ENCODE results near the gene TAF4. TPM values are rescaled to one million over a fixed set of nuclear protein-coding genes. Genes with fewer than 3 reads are reported as not detected.
A peak's percentile ranks its signal among the peaks of the same experiment; 100 is the strongest.
"Not testable (repeated sequence)": the region's sequence is repeated elsewhere in the genome, so short reads cannot be mapped to it uniquely, and the experiment has no call there.

TAF4 gene
- total and polyA plus RNA-seq, 7 donors, result 3.6 to 13.3 (median 8.9) TPM

- Histone ChIP-seq H3K36me3 (no peaks in the 10 kb centered on the region), H3K27ac (no peak overlapping the region), H3K4me1 (no peaks in the 10 kb centered on the region), H3K4me3 (no peak overlapping the region), H3K27me3 (peaks cover 5 to 12% (median 10%) of the 10 kb centered on the region in 3 donors), H3K9me3 (no peaks in the 10 kb centered on the region)
- 49 to 69% methylated on average over 7 of the region's 7 CpGs for WGBS, 2 donors
- peak; percentile 38 for DNase-seq
- intact Hi-C loops (cut with DNase I), result no loop called here
- TF ChIP-seq CTCF (IDR thresholded peaks at IDR 0.05) (no peak), EP300 (IDR thresholded peaks at IDR 0.05) (no peak)
Observed at GRCh38 chr20:61950641-61951071, 115.0 kb downstream of the TAF4 start.

GRCh38 chr20:61949714-61950640 lies 115.7 kb downstream of the TAF4 start:
- intact Hi-C loops (cut with DNase I), result no loop called here
- WGBS, 2 donors, result 80 to 82% methylated on average over 21 of the region's 21 CpGs
- DNase-seq, result peak; percentile 60
- Histone ChIP-seq H3K27me3 (peaks cover 5 to 12% (median 10%) of the 10 kb centered on the region in 3 donors), H3K27ac (no peak overlapping the region), H3K4me1 (no peaks in the 10 kb centered on the region), H3K9me3 (no peaks in the 10 kb centered on the region), H3K4me3 (no peak overlapping the region), H3K36me3 (no peaks in the 10 kb centered on the region)
- no peak for TF ChIP-seq EP300 (IDR thresholded peaks at IDR 0.05)
- no peak for TF ChIP-seq CTCF (IDR thresholded peaks at IDR 0.05)
- no peak for TF ChIP-seq POLR2A (IDR thresholded peaks at IDR 0.05)
- no peak for TF ChIP-seq POLR2AphosphoS5 (IDR thresholded peaks at IDR 0.05)

GRCh38 chr20:61949363-61949713 lies 116.3 kb downstream of the TAF4 start:
- Histone ChIP-seq H3K9me3 (no peaks in the 10 kb centered on the region), H3K4me1 (no peaks in the 10 kb centered on the region), H3K36me3 (no peaks in the 10 kb centered on the region), H3K27me3 (peaks cover 5 to 12% (median 10%) of the 10 kb centered on the region in 3 donors), H3K4me3 (no peak overlapping the region), H3K27ac (no peak overlapping the region)
- DNase-seq, result peak; percentile 35
- intact Hi-C loops (cut with DNase I), result no loop called here
- no peak for TF ChIP-seq EP300 (IDR thresholded peaks at IDR 0.05)
- TF ChIP-seq POLR2A (IDR thresholded peaks at IDR 0.05), result no peak
- no peak for TF ChIP-seq CTCF (IDR thresholded peaks at IDR 0.05)
- no peak for TF ChIP-seq POLR2AphosphoS5 (IDR thresholded peaks at IDR 0.05)
- WGBS, 2 donors, result 89 to 90% methylated on average over 7 of the region's 7 CpGs

- WGBS, 2 donors, result 87 to 88% methylated on average over 22 of the region's 22 CpGs
- H3K4me1 ChIP-seq, result no peaks in the 10 kb centered on the region
- H3K27me3 ChIP-seq, result peaks cover 5 to 12% (median 10%) of the 10 kb centered on the region in 3 donors
- H3K27ac ChIP-seq, result no peak overlapping the region
- TF ChIP-seq CTCF (IDR thresholded peaks at IDR 0.05) (no peak), POLR2A (IDR thresholded peaks at IDR 0.05) (no peak), POLR2AphosphoS5 (IDR thresholded peaks at IDR 0.05) (no peak), EP300 (IDR thresholded peaks at IDR 0.05) (no peak)
- DNase-seq, result peak; percentile 17
- H3K4me3 ChIP-seq, result no peak overlapping the region
- intact Hi-C loops (cut with DNase I), result no loop called here
- no peaks in the 10 kb centered on the region for H3K9me3 ChIP-seq
- no peaks in the 10 kb centered on the region for H3K36me3 ChIP-seq
Observed at GRCh38 chr20:61948586-61949362, 116.9 kb downstream of the TAF4 start.

- H3K27ac ChIP-seq; H3K9me3 ChIP-seq; intact Hi-C loops (cut with DNase I); H3K36me3 ChIP-seq; H3K4me3 ChIP-seq; H3K4me1 ChIP-seq: not testable (repeated sequence)
- WGBS, 2 donors, result 87 to 88% methylated on average over 25 to 28 of the region's 28 CpGs
- DNase-seq, result peak; percentile 33
- H3K27me3 ChIP-seq, result peaks cover 5 to 12% (median 10%) of the 10 kb centered on the region in 3 donors
Observed at GRCh38 chr20:61948056-61948455, 117.6 kb downstream of the TAF4 start.

- H3K4me1 ChIP-seq; H3K9me3 ChIP-seq; H3K36me3 ChIP-seq; intact Hi-C loops (cut with DNase I); H3K27ac ChIP-seq; H3K27me3 ChIP-seq; DNase-seq; H3K4me3 ChIP-seq: not testable (repeated sequence)
- WGBS, 2 donors, result 74 to 76% methylated on average over 21 of the region's 29 CpGs
Observed at GRCh38 chr20:61945495-61945894, 120.2 kb downstream of the TAF4 start.

- H3K36me3 ChIP-seq; H3K27me3 ChIP-seq; H3K27ac ChIP-seq; H3K4me3 ChIP-seq; H3K4me1 ChIP-seq; DNase-seq; H3K9me3 ChIP-seq; intact Hi-C loops (cut with DNase I): not testable (repeated sequence)
- 76 to 85% methylated on average over 14 to 21 of the region's 34 CpGs for WGBS, 2 donors
Observed at GRCh38 chr20:61944967-61945366, 120.7 kb downstream of the TAF4 start.

Data from sigmoid colon (tissue), 7 donors.